Right lobe of liver (tissue), 6 donors: ENCODE results near the gene DLGAP4. TPM values are rescaled to one million over a fixed set of nuclear protein-coding genes. Genes with fewer than 3 reads are reported as not detected.

ENCODE experiments used
- ATAC-seq, 4 donors: fragments of 200-7000 bp; cut with Tn5 transposase; one replicate each; pipeline ENCODE4 v1.9.1; 2020; ENCODE audit warnings: mild to moderate bottlenecking in 4 of 4, moderate library complexity in 4 of 4
- DNase-seq, 3 donors: peaks; one replicate each; pipeline ENCODE4 v3.0.0-alpha.2; 2020
- H3K27ac ChIP-seq, 3 donors: fragments of 200-600 bp; one replicate each; pipeline ENCODE4 v1.8.0; 2022
- H3K27me3 ChIP-seq, 2 donors: fragments of 200-600 bp; one replicate each; pipeline ENCODE4 v1.8.0; 2022
- H3K36me3 ChIP-seq, 4 donors: fragments of 200-600 bp; sonication (generic) in 1 of 4; one replicate each; pipeline versions ENCODE4 v1.5.1 to v1.8.0; 2017 to 2022; ENCODE audit warnings: control low read depth in 1 of 4
- H3K4me1 ChIP-seq, 4 donors: fragments of 200-600 bp; sonication (generic) in 1 of 4; one replicate each; pipeline versions ENCODE4 v1.5.1 to v1.8.0; 2017 to 2022; ENCODE audit warnings: control low read depth in 1 of 4
- H3K4me3 ChIP-seq, 3 donors: fragments of 200-600 bp; one replicate each; pipeline ENCODE4 v1.8.0; 2022
- H3K9me3 ChIP-seq, 4 donors: fragments of 200-600 bp; sonication (generic) in 1 of 4; one replicate each; pipeline versions ENCODE4 v1.5.1 to v1.8.0; 2017 to 2022; ENCODE audit warnings: control low read depth in 1 of 4
- CTCF ChIP-seq, 4 donors: fragments of 200-600 bp in 3 of 4; fragments of 450-650 bp in 1 of 4; IDR thresholded peaks; one replicate each; pipeline versions ENCODE4 v1.5.1 to v1.8.0; 2016 to 2022; ENCODE audit warnings: antibody characterized with exemption in 4 of 4, mild to moderate bottlenecking in 2 of 4
- POLR2A ChIP-seq: fragments of 450-650 bp; IDR thresholded peaks from one replicate; pipeline ENCODE4 v1.6.1; 2017; ENCODE audit warnings: antibody characterized with exemption, mild to moderate bottlenecking
- WGBS: methylation state at CpG from one replicate; pipeline ENCODE4 v1.1.6; 2018; ENCODE audit warnings: low coverage, low lambda C conversion rate; ENCODE audit not compliant: insufficient coverage; ENCODE audit errors: missing lambda C conversion rate; 5-methylcytosine and 5-hydroxymethylcytosine counted together
- intact Hi-C, 2 donors: fragments of 100-400 bp; cut with DNase I; formaldehyde crosslinking; loops; one replicate each; pipeline versions ENCODE4 v1.11.2 to v1.14.1; 2022
- total RNA-seq, 6 experiments: library from RNA; depleted of rRNA in 2 of 6; stranded (reverse); fragments of >200 nt in 2 of 6; fragmentation: NEBNext Ultra II Directional in 3 of 6; extraction: Animal tissue kit (Norgen Biotek cat#: 25700) in 3 of 6; gene quantifications; one replicate each; pipeline versions ENCODE4 v1.1.0 to v1.2.4, GENCODE V29; 2016 to 2023
- donor health status: DM: no; HTN: yes; CAD: no.
- donor health status: DM: no; HTN: no; CAD: no.
- donor health status: DM: no; HTN: no; CAD: no.
- donor health status: DM: no; HTN: yes; CAD: no.
- donor health status: DM: no; HTN: yes; CAD: no.

Gene DLGAP4
- total RNA-seq, 6 experiments from 2014 or later = 15.5 to 35.1 (median 23.2) TPM

DNA sequence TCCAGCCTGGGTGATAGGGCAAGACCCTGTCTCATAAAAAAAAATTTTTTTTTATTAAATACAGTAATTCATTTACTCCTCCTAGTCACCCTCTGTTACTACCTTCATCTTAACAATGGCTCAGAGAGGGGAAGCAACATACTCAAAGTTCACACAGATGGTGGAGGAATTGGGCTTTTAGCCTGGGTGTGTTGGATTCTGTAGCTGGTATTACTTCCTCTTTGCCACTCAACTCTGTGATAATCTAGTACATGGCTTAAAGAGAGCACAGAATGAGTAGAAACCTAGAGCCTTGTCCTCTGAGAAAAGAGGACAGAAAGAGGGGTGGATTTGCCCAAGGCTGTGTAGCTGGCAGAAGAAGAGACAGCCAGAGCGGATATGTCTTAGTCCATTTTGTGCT lies 96.6 kb downstream of the DLGAP4 start:
- H3K9me3 ChIP-seq = no peaks in the 10 kb centered on the region
- TF ChIP-seq CTCF (IDR thresholded peaks at IDR 0.05) (no peak), POLR2A (no peak)
- no peak for ATAC-seq
- no peak overlapping the region for H3K27ac ChIP-seq
- H3K36me3 ChIP-seq = no peaks in the 10 kb centered on the region
- no peak overlapping the region for H3K4me3 ChIP-seq
- 78% methylated on average over 1 of the region's 1 CpG for WGBS
- no peaks in the 10 kb centered on the region for H3K27me3 ChIP-seq
- intact Hi-C loops = no loop called here
- H3K4me1 ChIP-seq = no peaks in the 10 kb centered on the region
- DNase-seq = no peak

- H3K27me3 ChIP-seq = no peaks in the 10 kb centered on the region
- WGBS = 73% methylated on average over 3 of the region's 11 CpGs
- no peaks in the 10 kb centered on the region for H3K4me1 ChIP-seq
- intact Hi-C loops = no loop called here
- no peaks in the 10 kb centered on the region for H3K9me3 ChIP-seq
- H3K27ac ChIP-seq = no peak overlapping the region
- ATAC-seq (no peak), DNase-seq (no peak)
- no peak overlapping the region for H3K4me3 ChIP-seq
- no peaks in the 10 kb centered on the region for H3K36me3 ChIP-seq
- TF ChIP-seq CTCF (IDR thresholded peaks at IDR 0.05) = no peak
- no peak for TF ChIP-seq POLR2A
Observed at GRCh38 chr20:36404435-36404978, 98.4 kb downstream of the DLGAP4 start.

DNA sequence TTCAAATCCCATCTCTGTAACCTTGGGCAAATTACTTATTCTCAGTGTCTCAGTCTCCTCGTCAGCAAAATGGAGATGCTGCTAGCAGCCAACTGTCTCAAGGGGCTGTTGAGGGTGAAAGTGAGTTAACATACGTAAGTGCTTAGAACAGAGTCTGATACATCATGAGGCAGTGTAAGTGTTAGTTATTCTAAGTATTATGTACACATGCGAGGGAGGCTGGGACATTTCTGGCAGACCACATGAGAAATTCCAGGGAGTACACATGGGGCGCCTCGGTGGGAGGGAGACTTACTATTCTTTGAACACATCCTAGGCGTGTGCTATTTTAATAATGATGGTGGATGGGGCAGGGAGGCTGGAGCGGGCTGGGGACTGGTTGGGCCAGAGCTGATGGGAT lies 99.1 kb downstream of the DLGAP4 start:
- no peak for DNase-seq
- TF ChIP-seq POLR2A (no peak), CTCF (IDR thresholded peaks at IDR 0.05) (no peak)
- no peaks in the 10 kb centered on the region for H3K27me3 ChIP-seq
- H3K9me3 ChIP-seq = no peaks in the 10 kb centered on the region
- H3K4me1 ChIP-seq = no peaks in the 10 kb centered on the region
- H3K27ac ChIP-seq = no peak overlapping the region
- no peaks in the 10 kb centered on the region for H3K36me3 ChIP-seq
- 66% methylated on average over 5 of the region's 7 CpGs for WGBS
- no peak for ATAC-seq
- H3K4me3 ChIP-seq = no peak overlapping the region
- intact Hi-C loops = no loop called here

DNA sequence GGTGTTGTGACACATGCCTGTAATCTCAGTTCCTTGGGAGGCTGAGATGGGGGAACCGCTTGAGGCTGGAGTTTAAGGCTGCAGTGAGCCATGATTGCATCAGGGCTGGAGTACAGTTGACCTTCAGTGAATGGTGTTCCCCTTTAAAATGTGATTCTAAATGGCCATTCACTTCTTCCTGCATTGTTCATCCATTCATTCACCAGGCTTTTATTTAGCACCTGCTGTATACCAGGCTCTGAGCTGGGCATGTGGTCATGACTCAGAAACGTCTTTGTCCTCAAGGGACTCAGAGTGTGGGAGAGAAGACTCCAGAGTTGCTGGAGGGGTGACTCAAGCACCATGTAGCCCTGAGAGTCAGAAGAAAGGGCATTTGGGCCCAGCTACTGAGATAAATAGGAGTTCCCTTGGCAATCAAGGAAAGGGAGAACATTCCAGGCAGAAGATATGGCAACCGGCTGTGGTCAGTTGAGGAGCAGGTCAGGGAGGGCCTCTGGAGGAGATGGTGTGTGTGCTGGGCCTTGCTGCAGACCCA lies 101.1 kb downstream of the DLGAP4 start:
- no peak for TF ChIP-seq CTCF (IDR thresholded peaks at IDR 0.05)
- TF ChIP-seq POLR2A = no peak
- Histone ChIP-seq H3K27ac (no peak overlapping the region), H3K27me3 (no peaks in the 10 kb centered on the region), H3K36me3 (no peaks in the 10 kb centered on the region), H3K4me1 (no peaks in the 10 kb centered on the region), H3K4me3 (no peak overlapping the region), H3K9me3 (no peaks in the 10 kb centered on the region)
- no peak for ATAC-seq
- intact Hi-C loops = no loop called here
- no peak for DNase-seq
- 55% methylated on average over 2 of the region's 3 CpGs for WGBS
